PC-9 (cell line): ENCODE results near the gene CACNA1D.

Experiments used
- CTCF ChIP-seq: fragments of 200-600 bp; sonication (generic); conservative IDR thresholded peaks from 2 replicates; pipeline ENCODE4 v1.6.1; 2017; ENCODE audit warnings: mixed run types, antibody characterized with exemption, mild to moderate bottlenecking, moderate library complexity
- EZH2 ChIP-seq: fragments of 200-600 bp; sonication (generic); IDR thresholded peaks from 2 replicates; pipeline ENCODE4 v1.8.0; 2017; ENCODE audit warnings: antibody characterized with exemption, low read depth

GRCh38 chr3:53581671-53582070 is 87.3 kb downstream of the CACNA1D start:
- TF ChIP-seq CTCF = no peak
- no peak for TF ChIP-seq EZH2
